GM19025 (cell line): ENCODE data around the gene SEC24B.
"Not testable (repeated sequence)": the region's sequence is repeated elsewhere in the genome, so short reads cannot be mapped to it uniquely, and the experiment has no call there.

Experiments
- ATAC-seq: cut with Tn5 transposase; IDR thresholded peaks from one replicate; pipeline ENCODE4 v1.9.1; 2021; ENCODE audit warnings: mild to moderate bottlenecking, low read depth, moderate library complexity; ENCODE audit not compliant: unreplicated experiment

SEC24B gene

GRCh38 chr4:109432203-109432602 is 1.4 kb upstream of the SEC24B start:
- ATAC-seq = no peak

DNA sequence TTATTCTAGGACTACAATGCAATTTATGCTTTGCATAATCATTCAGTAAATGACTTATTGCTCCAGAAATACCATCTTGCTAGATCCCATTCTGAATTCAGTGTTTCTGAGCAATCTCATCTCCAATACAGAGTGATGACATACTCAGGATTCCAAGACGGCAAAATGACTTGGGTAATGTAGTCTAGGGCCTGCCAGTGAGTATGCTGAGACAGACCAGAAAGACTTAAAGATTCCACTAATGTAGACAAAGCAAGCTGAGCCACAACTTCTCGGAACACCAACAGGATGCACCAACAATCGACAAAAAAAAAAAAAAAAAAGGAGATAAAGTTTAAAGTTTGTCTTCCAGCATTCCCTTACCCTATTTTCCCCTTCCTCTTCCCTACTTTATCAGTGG is 919 bp upstream of the SEC24B start:
- no peak for ATAC-seq

- peak; percentile 47 for ATAC-seq
These were observed 674 bp downstream of the SEC24B start for GRCh38 chr4:109434007-109434971.

DNA sequence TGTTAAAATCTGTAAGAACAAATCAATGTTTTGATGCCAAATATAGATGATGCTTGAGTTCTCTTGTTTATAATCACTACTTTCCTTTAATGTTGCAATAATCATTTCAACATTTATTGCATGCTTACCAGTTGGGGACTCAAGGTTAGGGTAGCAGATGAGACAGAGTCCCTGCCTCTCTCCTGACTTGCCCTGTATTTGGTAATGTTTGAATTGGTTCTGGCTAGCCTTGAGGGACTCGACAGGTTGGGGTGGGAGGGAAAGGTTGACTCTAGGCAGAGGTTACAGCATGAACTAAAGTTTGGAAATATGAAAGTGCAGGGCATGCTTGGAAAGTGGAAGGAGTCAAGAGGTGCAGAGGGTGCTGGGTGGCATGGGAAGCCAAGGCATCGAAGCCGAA is 2.0 kb downstream of the SEC24B start:
- ATAC-seq = no peak

DNA sequence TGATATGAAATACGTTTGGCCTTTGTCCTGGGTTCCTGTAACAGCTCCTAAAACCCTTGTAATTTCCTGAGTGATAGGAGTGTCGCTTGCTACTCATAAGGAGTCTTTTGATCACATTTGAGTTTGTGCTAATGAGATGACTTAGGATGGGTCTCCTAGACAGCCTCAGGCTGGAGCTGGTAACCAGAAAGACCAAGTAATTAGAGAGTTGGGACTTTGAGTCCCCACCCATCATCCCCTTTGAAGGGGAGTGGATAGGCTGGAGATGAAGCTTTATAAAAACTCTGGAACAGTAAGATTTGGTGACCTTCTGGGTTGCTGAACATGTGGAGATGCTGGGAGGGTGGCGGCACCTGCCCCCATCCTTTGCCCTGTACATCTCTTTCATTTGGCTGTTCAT is 2.9 kb downstream of the SEC24B start:
- no peak for ATAC-seq

DNA sequence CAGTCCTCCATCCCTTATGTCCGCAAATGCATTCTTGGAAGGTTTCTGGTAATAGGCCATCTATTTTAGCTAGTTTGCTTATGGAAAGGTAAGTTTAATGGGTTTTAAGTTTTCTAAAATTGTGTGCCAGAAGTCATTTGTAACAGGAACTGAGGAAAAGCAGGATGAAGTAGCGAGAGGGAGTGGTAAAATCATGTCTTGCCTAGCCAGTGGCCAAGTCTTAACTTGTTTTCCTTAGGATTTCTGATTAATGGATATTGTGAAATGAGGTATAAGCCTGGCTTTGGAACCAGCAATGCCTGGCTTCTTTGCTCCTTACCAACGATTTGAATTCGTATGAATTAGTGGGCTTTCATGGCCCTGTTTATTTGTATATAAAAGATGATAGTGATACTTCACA is 7.3 kb downstream of the SEC24B start:
- no peak for ATAC-seq

- no peak for ATAC-seq
These were observed 8.3 kb downstream of the SEC24B start for GRCh38 chr4:109441862-109442458.

DNA sequence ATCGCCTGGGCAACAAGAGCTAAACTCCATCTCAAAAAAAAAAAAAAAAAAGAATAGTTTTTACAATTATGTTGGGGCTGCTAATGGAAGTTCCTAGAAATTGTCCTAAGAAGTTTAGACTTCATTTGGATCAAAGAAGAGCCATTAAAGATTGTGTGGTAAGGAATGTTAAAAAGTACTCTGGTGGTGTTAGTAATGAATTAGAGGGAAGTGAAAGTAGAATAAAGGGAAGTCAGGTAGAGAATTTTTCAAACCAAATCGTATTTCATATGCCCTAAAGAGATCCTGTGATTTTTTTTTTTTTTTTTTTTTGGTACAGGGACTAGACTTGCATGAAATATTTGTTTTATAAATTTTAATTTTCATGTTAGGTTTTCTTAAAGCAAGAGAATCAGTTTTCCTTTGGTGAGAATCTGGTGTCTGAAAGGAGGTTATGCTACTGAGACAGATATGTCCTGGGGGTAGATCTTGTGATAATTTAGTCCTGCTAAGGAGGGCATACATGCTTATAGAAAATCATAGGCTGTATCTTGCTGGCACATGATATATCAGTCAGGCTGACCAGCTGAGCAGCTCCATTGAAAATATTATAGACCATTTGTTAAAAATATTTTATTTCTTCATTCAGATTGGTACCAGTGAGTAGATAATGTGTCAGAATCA is 10.7 kb downstream of the SEC24B start:
- ATAC-seq = no peak

- ATAC-seq = no peak
These were observed 13.7 kb downstream of the SEC24B start for GRCh38 chr4:109447278-109447677.

- no peak for ATAC-seq
These were observed 18.1 kb downstream of the SEC24B start for GRCh38 chr4:109451544-109452273.

- not testable (repeated sequence) for ATAC-seq
These were observed 19.5 kb downstream of the SEC24B start for GRCh38 chr4:109453110-109453509.

GRCh38 chr4:109462297-109462696 is 28.7 kb downstream of the SEC24B start:
- ATAC-seq = peak; percentile 55

DNA sequence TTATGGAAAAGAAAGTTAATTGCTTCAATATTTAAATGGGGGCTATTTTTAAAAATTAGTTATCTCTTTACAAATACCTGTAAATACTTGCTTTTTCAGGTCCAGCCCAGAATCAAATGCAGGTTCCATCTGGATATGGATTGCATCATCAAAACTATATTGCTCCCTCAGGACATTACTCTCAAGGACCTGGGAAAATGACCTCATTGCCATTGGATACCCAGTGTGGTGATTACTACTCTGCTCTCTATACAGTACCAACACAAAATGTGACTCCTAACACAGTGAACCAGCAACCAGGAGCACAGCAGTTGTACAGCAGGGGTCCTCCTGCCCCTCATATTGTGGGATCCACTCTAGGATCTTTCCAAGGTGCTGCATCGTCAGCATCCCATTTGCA is 29.2 kb downstream of the SEC24B start:
- ATAC-seq = no peak

DNA sequence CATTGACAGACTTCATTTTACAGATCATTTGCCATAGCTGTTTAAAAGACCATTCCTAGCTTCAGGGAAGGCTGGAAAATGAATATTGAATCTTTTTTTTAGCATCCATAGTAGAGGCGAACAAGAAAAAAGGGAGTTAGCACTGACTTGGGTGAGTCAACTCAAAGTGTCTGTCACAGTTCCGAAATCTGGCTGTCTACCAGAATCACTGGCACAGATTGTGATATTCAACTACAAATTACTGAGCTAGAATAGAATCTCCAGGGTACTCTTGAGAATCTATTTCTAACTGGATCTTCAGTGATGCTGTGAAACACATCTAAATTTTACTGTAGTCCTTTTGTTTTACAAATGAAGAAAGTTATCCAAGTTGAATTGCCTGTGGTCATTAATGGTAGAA is 31.5 kb downstream of the SEC24B start:
- ATAC-seq = no peak

DNA sequence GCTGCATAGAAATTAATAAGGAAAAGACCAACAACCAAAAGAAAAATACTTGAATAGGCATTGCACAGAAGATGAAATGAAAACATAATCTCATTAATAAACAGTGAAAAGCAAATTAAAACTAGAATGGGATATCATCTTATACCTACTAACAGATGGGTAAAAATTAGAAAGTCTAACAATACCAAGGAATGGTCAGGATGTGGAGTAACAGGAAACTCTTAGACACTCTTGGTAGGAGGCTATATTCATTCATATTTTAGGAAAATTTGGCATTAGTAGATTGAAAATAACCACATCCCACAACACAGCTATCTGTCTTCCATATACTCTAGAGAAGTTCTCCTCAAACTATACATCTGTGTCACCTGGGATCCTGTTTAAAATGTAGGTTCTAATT is 36.3 kb downstream of the SEC24B start:
- ATAC-seq = no peak

DNA sequence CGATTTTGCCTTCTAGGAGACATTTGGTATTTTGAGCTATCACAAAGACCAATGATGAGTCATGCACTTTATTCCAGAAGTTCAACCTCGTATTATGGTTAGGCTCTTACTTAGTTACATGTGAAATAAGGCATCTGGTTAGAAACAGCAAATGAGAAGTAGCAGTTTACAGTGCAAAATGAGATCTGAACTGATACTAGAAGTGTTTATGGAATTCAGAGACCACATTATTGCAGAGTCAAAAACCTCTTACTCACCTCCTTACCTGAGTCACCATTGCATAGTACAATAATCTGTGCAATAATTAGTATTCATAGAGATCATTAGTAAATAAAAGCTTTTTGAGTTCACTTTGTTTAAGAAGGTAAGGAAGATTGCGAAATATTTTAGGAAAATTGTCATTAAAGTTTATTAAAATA is 38.7 kb downstream of the SEC24B start:
- ATAC-seq = no peak

DNA sequence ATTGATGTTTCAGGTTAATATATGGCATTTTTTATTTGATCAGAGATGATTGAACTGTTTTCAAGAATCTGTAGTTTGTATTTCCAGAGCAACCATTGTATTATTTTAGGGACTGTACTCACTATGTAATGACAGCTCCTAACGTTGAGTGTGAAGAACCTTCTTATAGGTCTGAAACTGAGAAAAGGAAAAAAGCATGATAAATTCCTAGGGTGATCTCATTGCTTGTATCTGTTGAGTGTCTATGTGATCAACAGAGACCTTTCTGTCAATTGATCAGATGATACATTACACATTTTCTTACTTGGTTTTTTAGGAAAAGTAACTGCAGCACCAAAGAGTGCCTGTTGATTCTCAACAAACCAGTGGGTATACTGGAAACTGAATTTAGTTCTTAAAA is 40.2 kb downstream of the SEC24B start:
- no peak for ATAC-seq

- no peak for ATAC-seq
These were observed 52.4 kb downstream of the SEC24B start for GRCh38 chr4:109486007-109486406.

DNA sequence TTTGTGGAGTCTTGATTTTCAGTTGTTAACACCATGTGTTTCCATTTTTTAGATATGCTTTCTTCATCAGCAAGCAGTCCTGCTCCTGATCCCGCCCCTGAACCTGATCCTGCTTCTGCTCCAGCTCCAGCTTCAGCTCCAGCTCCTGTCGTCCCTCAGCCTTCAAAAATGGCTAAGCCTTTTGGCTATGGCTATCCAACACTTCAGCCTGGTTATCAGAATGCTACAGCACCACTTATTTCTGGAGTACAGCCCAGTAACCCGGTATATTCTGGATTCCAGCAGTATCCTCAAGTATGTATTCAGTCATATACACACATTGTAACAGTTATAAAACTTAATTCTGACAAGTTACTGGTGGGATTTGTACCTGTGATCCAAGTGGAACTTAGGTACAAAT is 60.9 kb downstream of the SEC24B start:
- no peak for ATAC-seq

- no peak for ATAC-seq
These were observed 61.9 kb downstream of the SEC24B start for GRCh38 chr4:109495514-109495913.

DNA sequence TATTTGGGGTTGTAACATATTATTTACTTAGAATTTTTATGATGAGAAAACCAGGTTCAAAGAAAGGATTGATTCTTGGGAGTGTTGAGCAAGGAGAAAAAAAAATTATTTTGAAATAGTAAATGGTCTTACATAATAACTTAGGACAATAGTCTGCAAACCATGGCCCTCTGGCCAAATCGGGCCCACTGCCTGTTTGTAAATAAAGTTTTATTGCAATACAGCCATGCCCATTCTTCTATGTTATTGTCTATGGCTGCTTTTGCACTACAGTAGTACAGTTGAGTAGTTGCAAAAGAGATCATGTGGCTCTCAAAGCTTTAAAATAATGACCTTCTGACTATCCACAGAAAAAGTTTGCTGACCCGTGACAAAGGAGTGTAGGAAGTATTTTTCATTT is 63.3 kb downstream of the SEC24B start:
- no peak for ATAC-seq
